H7 (cell line): ENCODE results near the gene GFER. TPM values are rescaled to one million over a fixed set of nuclear protein-coding genes. Genes with fewer than 3 reads are reported as not detected.
"Not testable (repeated sequence)": the region's sequence is repeated elsewhere in the genome, so short reads cannot be mapped to it uniquely, and the experiment has no call there.

Experiments used
- DNase-seq: peaks from one replicate; pipeline ENCODE4 v3.0.0; 2012
- H3K27me3 ChIP-seq: 2 replicates; pipeline ENCODE4 v1.6.0; 2011; ENCODE audit warnings: mild to moderate bottlenecking, low read length; ENCODE audit not compliant: control insufficient read depth, insufficient read depth
- H3K36me3 ChIP-seq: replicated peaks from 2 replicates; pipeline ENCODE4 v1.5.1; 2011; ENCODE audit warnings: low read length; ENCODE audit not compliant: control insufficient read depth, insufficient read depth
- H3K4me3 ChIP-seq: 2 replicates; pipeline ENCODE4 v1.5.1; 2011; ENCODE audit warnings: low read depth, mild to moderate bottlenecking, control low read depth, low read length, moderate library complexity; ENCODE audit not compliant: insufficient read depth
- total RNA-seq: library from RNA; depleted of rRNA; stranded (reverse); fragments of >200 nt; shearing (Covaris generic); gene quantifications from 2 replicates; pipeline ENCODE4 v1.2.3, GENCODE V29; 2014; rRNA removed

Gene GFER
- total RNA-seq = 75.1 and 77.8 TPM in 2 replicates

DNA sequence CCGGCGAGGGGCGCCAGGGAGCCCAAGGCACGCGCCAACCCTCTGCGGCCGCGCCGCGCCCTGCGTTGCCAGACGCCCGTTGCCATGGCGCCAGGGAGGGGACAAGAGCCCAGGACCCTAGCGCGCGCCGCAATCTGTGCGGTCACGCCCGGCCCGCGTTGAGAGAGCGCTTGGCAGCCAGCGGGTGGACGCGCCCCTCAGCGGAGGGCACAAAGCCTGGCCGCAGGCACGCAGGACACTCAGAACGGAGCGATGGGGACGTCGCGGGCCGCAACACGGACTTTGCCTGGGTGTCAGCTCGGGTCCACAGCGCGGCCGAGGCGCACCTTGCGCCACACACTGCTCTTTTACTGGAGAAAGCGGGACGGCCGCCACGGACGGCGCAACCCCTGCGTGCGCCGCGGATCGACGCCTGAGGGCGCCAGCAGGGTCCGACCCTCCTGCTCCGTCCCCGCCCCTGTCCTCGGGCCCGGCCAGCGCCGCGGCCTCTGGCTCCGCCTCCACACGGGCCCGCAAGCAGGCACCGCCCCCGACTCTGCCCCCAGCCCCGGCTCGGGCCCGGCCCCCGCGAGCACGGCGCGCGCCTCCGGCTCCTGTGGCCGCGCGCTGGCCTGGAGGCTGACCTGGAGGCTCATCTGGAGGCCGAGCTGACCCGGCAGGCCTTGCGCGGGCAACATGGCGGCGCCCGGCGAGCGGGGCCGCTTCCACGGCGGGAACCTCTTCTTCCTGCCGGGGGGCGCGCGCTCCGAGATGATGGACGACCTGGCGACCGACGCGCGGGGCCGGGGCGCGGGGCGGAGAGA is at the start of gene GFER:
Gene GFER (plus strand): TSS at position 650 of the 803 bp plus-strand sequence. CDS start 26 bp downstream, at position 676.
- Histone ChIP-seq H3K27me3 (peaks cover 47% of the 10 kb centered on the region), H3K36me3 (peaks cover 6% of the 10 kb centered on the region), H3K4me3 (peak within 1 kb of the TSS; percentile 68)
- DNase-seq = peak; percentile 100

GRCh38 chr16:1936945-1937479 is 47.0 kb upstream of the GFER start:
- no peak for DNase-seq
- Histone ChIP-seq H3K4me3 (no peak overlapping the region), H3K27me3 (no peaks in the 10 kb centered on the region), H3K36me3 (peaks cover 8% of the 10 kb centered on the region)

- peaks cover 8% of the 10 kb centered on the region for H3K36me3 ChIP-seq
- H3K4me3 ChIP-seq = no peak overlapping the region
- no peak for DNase-seq
- peaks cover 3% of the 10 kb centered on the region; the same call in 1 of the 2 replicates for H3K27me3 ChIP-seq
Measured at GRCh38 chr16:1938316-1938715, 45.7 kb upstream of the GFER start.

- no peak for DNase-seq
- Histone ChIP-seq H3K27me3 (peaks cover 3% of the 10 kb centered on the region; the same call in 1 of the 2 replicates), H3K36me3 (peaks cover 8% of the 10 kb centered on the region), H3K4me3 (no peak overlapping the region)
Measured at GRCh38 chr16:1938910-1939309, 45.1 kb upstream of the GFER start.

- not testable (repeated sequence) for H3K36me3 ChIP-seq, H3K27me3 ChIP-seq, DNase-seq, H3K4me3 ChIP-seq
Measured at GRCh38 chr16:1939833-1940232, 44.2 kb upstream of the GFER start.

DNA sequence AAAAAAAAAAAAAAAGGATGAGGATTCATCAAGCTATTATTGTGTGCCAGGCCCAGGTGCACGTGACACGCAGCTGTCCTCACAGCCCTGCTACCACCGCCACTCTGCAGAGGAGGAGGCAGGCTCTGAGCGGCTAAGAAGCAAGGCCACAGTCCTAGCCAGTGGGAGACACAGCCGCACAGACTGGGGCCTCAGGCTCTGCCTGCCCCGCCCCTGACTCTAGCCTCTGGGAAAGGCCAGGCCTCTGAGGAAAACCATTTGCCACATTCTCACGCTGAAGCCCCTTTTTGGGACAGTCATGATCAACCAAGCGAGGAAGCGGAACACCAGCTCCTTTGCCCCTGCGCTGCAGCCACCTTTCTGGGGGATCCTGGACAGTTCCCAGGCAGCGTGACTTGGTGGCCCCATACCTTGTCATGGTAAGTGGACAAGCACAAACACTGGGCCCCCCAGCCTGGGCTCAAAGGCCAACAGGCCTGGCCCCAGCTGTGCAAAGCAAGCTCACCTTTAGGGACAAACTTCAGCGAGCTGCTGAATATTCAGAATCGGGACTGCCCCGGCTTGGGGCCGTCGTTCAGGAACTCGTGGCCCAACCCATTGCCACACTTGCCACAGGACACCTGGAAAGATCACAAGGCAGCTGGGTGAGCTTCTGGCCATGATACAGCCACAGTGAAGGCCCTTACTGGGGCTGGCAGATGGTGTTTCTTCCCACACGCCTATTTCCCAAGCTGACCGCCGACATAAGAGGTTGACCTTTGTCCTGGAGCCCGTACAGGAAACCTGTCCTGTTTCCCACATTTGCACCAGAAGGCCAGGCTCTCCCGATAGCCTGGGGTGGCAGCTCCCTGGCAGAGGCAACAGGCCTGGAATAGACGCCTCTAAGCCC is 43.5 kb upstream of the GFER start:
- no peak for DNase-seq
- Histone ChIP-seq H3K4me3 (no peak overlapping the region), H3K36me3 (peaks cover 8% of the 10 kb centered on the region), H3K27me3 (peaks cover 3% of the 10 kb centered on the region; the same call in 1 of the 2 replicates)

DNA sequence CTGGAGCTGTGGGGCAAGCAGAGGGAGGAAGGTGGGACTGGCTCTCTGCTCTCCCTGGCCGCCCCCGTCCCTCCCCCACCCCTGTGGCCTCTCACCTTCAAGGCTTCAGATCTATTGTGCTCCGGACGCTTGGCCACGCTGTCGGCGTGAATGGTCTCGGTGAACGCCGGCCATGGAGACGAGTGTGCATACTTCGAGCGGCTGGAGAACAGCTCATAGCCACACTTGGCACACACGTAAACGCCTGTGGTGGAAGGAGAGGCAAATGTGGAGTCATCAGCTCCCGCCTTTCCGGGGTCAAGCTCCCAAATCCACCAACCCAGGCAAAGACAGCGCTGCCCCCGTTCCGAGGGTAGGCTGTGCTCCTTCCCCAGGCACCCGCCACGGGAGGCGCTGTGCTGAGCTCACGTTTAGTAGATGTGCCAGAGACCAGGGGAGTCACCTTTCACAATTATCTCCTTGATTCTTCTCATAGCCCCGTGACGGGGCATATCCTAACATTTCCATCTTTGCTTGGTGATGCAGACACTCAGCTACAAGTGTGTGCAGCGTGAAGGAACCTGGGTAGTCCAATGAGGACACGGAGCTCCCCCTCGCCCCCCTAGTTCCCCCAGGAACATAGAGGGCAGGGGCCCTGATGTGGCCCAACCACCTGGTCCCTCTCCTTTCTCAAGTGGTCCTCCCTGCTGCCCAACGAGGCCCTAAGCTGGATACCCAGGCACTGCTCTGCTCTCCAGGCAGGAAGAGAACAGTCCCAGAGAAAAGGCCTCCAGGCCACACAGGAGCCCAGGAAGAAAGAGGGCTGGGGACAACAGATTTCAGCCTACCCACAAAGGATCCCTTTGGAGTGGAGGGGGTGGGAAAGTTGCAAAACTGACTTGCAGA is 42.6 kb upstream of the GFER start:
- DNase-seq = peak; percentile 79

DNA sequence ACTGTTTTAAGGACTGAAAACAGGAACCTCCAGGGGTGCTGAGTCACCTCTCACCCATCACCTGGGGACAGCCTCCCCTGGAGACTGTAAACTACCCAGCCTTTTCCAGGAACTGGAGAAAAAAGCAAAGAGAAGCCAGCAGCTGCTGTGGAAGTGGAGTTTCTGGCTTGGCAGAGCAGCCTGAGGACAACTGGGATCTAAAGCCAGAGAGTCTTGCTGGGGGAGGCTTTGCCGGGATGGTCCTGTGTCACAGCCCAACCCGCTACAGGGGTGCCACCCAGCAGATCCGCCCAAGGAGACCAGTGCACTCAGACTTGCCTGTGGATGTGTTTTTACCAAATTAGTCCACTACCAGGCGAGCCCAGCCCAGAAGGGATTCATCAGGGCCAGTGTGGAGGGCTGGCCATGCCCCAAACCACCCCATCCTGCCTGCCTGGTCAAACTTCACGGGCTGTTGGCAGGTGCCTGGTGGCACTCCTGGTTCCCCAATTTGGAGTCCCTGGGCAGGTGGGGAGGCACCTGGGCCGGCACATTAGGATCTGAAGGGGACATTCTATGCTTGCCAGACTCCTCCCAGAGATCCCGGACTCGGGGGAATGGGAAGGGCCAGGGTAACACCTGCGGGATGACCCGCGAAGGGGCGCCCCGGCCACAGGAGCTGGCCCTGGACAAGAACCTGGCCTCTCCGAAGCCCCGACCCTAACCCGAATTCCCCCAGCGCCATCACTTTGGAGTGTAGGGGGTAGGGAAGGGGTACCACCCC is 41.8 kb upstream of the GFER start:
- peaks cover 8% of the 10 kb centered on the region for H3K36me3 ChIP-seq
- peaks cover 3% of the 10 kb centered on the region; the same call in 1 of the 2 replicates for H3K27me3 ChIP-seq
- peak; percentile 73 for DNase-seq
- H3K4me3 ChIP-seq = peak overlapping the region; percentile 76

More for the DNA sequence above, 42.6 kb upstream of the GFER start:
- no peak overlapping the region for H3K4me3 ChIP-seq
- peaks cover 8% of the 10 kb centered on the region for H3K36me3 ChIP-seq
- H3K27me3 ChIP-seq = peaks cover 3% of the 10 kb centered on the region; the same call in 1 of the 2 replicates

DNA sequence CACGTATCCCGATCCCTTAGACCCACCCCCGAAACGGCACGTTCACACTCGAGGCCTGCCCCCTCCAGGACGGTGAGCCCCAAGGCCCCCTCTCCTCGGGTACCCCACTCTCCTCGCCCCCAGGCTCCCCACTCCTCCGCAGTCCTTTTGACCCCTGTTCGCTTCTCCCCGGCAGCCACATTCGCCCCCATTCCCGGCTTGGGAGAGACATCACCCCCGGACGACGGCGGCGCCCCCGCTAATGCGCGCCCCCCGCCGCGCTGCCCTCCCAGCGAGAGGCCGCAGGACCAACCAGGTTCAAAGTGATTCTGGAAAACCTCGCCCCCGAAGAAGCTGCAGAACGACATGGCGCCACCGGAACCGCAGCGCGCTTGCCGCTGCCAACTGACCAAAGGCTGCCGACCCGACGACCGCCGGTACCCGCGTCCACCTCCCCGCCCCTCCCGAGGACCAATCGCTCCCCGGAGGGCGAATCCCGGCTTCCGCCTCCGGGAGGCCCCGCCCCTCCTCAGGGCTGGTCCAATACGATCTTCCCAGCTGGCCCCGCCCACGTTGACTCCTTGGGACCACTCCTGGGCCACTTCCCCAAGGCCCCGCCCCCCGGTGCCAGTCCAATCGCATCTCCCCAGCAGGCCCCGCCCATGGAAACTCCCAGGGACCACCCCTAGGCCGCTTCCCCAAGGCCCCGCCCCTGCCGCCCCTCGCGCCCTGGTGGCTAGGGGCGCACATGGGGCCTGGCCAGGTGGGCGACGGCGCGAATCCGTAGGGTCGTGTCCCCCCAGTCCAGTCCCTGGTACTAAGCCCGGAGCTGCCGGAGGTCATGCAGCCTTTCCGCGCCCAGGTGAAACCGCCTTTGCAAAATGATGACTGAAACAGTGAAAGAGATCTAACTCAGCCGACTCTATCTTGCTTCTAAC is 40.9 kb upstream of the GFER start, which contains the start of gene MSRB1:
Gene MSRB1 (minus strand): TSS at position 390 of the 917 bp plus-strand sequence. CDS start 43 bp downstream, at position 347.
- H3K36me3 ChIP-seq = peaks cover 8% of the 10 kb centered on the region
- peak within 1 kb of the TSS; percentile 76 for H3K4me3 ChIP-seq
- peaks cover 3% of the 10 kb centered on the region; the same call in 1 of the 2 replicates for H3K27me3 ChIP-seq
- DNase-seq = peak; percentile 100

DNA sequence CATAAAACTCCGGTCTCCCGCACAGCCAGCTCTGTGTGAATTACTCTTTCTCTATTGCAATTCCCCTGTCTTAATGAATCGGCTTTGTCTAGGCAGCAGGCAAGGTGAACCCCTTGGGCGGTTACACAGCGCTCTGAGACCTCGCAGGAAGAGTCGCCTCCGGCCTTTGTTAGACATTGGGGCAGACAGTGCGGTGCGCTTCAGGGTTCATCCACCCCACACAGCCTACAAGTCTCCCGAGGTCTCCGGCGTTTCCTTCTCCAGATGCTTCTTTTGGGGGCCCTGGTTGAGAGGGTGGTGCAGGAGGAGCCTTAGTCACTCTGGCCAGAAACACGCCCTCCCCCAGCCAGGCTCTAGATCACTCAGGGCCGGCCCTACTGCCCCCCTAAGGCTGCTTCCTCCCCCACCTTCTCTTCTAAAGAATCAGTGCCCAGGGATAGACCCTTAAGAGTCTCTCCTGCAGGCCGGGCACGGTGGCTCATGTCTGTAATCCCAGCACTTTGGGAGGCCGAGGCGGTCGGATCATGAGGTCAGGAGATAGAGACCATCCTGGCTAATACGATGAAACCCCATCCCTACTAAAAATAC is 39.3 kb upstream of the GFER start:
- DNase-seq = no peak
- peaks cover 4% of the 10 kb centered on the region for H3K36me3 ChIP-seq
- H3K4me3 ChIP-seq = no peak overlapping the region
- peaks cover 3% of the 10 kb centered on the region; the same call in 1 of the 2 replicates for H3K27me3 ChIP-seq

DNA sequence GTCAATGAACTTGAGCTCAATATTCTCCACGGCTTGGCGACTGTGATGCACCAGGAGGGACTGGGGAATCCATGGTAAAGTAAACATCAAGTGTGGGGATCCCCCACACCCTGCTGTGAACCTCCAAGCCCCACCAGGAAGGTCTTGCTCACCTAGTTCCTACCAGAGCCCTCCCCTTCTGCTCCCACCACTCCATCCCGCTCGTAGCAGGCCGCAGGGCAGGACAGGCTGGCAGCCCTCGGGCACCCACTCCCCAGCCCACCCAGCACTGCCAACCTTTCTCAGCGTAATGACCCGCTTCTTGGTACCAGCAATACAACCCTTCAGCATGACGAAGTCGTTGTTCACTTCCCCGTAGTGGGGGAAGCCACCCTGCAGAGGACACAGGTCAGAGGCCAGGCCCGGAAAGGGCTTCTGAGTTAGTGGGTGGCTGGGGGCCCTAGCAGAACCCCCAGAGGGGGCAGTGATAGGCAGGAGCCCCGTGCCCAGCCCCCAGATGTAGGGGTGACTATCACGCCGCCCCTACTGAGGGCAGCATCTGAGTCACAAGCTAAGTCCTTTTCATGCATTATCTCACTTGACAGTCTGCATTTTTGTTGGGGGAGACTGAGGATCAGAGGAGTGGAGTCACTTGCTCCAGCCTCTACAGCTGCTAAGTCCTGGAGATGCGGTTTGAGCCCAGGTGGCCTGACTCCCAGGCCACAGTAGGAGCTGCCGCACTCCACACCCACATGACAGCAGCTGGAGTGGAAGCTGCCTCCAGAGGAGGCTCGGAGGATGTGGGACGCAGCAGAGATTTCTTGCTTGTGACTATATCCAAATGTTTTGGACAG is 38.2 kb upstream of the GFER start:
- 0 out of 2 replicates have a peak, but pooled peaks cover under 1% of the 10 kb centered on the region for H3K36me3 ChIP-seq
- no peak for DNase-seq
- peaks cover 3% of the 10 kb centered on the region; the same call in 1 of the 2 replicates for H3K27me3 ChIP-seq
- no peak overlapping the region for H3K4me3 ChIP-seq
